NCI-H2227 (cell line): ENCODE results near the gene SUN3.
A peak's percentile ranks its signal among the peaks of the same experiment; 100 is the strongest.
"Not testable (repeated sequence)": the region's sequence is repeated elsewhere in the genome, so short reads cannot be mapped to it uniquely, and the experiment has no call there.

Experiments
- DNase-seq: peaks from one replicate; lab custom pipeline; 2025; ENCODE audit not compliant: unreplicated experiment; lab: John Stamatoyannopoulos, UW

The SUN3 gene

DNA sequence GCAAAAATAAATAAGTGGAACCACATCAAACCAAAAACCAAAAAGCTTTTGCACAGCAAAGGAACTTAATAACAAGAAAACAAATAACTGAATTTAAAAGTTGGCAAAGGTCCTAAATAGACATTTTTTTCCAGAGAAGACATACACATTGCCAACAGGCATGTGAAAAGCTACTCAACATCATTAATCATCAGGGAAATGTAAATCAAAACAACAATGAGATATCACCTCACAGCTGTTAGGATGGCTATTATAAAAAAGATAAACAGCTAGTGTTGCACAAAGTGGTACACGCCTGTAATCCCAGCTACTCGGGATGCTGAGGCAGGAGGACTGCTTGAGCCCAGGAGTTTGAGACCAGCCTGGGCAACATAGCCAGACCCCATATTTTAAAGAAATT is 2.2 kb upstream of the SUN3 start:
- no peak for DNase-seq

- DNase-seq: no peak
Observed at GRCh38 chr7:48025624-48026023, 3.3 kb downstream of the SUN3 start.

GRCh38 chr7:48017674-48018073 is 11.2 kb downstream of the SUN3 start:
- no peak for DNase-seq

DNA sequence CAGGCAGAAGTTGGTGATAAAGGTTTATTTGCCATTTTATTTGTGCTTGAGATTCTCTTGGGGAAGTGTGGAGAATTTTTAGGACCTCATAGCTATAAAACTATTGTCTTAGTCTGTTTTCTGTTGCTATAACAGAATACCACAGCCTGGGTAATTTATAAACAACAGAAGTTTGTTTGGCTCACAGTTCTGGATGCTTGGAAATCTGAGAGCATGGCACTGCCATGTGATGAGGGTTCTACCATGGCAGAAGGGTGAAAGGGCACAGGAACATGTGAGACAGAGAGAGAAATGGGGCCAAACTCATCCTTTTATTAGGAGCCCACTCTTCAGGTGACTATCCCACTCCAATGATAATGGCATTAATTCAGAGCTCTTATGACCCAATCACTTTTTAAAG is 12.3 kb downstream of the SUN3 start:
- DNase-seq: no peak

DNA sequence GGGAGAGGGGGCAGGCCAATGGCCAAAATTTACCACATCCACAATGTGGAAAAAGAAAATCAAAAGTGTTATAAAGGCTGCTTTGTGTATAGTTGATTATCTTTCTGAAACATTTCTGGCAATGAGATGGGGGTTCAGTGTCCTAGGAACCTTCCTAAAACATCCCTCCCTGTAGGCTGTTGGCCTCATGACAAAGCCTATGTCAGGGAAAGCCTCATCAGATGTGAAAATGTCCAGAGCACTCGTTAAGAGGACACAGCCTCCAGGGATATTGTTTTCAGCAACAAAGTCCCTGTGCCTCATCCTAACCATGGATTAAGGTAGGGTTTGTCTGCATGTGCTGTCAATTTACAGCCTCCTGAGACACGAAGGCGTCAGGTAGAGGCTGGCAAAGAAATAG is 17.0 kb downstream of the SUN3 start:
- no peak for DNase-seq

DNA sequence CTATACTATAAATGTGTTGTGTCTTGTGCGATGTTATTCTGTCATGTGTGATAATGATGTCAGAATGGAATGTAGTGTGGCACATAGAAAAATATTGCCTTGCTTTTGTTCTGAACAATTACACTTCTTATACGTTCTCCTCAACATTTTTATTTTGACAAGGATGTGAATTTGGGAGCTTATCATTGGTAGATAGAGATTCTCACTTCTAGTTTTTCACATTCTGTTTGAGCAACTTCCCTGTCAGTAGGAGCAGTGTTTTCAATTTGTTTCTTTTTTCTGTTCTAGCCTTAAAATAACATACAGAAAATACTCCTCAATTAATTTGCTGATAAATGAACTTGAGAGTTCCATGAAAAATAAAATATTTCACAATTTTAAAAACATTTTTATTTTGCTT is 17.6 kb downstream of the SUN3 start:
- no peak for DNase-seq

DNA sequence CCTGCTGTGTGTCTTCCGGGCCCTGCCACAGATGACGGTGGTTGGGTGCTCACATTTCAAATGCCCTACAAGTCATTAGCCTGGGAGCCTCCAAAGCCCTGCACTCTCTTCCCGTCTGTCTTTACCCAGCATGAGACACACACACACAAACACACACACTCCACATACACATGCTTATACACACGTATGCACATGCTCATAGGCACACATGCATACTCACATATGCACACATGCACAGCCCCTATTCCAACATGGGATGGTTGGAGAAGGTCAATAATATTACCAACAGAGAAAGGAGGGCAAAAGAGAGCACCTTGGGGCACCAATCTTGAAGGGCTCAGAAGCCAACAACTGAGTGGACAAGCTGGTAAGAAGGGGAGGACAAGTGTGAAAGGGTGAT is 19.0 kb downstream of the SUN3 start:
- DNase-seq: no peak

DNA sequence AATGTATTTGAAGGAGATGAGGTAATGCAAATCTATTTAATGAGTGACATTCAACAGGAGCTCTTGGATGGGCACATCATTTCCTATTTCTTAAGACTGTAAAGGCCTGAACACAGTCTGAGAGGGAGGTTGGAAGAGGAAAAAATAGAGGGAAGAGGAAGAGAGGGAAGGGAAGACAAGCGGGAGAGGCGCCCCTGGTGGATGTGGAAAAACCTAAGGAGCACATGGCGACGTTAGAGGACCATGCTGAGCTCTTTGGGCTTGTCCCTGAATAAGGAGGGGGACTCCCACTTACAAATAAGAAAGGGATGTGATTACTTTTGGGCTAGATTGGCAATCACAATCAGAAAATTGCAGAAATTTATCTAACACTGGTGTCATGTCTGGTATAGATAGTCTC is 19.6 kb downstream of the SUN3 start:
- no peak for DNase-seq

DNA sequence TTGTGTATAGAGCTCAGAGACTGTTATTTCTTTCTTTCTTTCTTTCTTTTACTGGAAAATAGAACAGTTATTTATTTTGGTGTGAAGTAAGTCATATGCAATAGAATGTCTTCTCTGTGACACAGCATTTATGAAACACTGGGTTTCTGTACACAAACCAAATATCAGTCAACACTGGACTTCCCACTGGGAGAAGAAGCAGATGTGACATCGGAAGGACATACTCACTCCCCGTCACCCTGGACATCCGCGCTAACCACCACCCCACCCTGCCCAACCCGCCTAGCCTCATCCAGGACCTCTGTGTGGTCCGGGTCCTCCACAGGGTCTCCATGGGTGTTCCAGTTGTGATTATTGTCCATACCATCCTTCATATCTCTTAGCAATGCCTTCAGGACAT is 22.0 kb downstream of the SUN3 start:
- no peak for DNase-seq

GRCh38 chr7:48004638-48005037 is 24.3 kb downstream of the SUN3 start:
- no peak for DNase-seq

DNA sequence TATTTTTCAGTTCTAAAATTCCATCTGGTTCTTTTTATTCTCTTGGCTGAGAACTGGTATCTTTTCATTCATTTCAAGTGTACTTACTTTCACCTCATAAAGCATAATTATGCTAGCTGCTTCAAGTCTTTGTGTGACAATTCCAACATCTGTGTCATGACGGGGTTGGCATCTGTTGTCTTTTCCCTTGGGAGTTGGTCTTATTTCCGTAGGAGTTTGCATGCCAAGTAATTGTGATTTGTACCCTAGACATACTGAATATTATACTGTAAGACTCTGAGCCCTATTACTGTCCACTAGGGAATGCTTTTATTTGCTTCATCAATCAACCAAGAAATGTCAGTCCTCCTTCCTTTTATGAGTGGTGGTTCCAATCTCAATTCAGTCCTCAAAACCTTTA is 24.9 kb downstream of the SUN3 start:
- DNase-seq: no peak

GRCh38 chr7:48000164-48000563 is 28.7 kb downstream of the SUN3 start:
- not testable (repeated sequence) for DNase-seq

DNA sequence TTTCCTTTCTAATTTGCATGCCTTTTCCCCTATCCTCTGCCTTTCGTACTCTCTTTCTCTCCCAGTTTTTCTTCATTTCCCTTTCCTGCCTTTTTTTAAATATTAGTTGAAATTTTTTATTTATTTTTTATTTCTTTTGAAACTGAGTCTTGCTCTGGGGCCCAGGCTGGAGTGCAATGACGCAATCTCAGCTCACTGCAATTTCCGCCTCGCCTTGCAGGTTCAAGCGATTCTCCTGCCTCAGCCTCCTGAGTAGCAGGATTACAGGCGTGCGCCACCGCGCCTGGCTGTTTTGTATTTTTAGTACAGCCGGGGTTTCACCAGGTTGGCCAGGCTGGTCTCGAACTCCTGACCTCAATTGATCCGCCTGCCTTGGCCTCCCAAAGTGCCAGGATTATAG is 29.5 kb downstream of the SUN3 start:
- DNase-seq: no peak

GRCh38 chr7:47992446-47992845 is 36.5 kb downstream of the SUN3 start:
- no peak for DNase-seq

GRCh38 chr7:47991741-47992311 is 37.1 kb downstream of the SUN3 start:
- DNase-seq: peak; percentile 74

DNA sequence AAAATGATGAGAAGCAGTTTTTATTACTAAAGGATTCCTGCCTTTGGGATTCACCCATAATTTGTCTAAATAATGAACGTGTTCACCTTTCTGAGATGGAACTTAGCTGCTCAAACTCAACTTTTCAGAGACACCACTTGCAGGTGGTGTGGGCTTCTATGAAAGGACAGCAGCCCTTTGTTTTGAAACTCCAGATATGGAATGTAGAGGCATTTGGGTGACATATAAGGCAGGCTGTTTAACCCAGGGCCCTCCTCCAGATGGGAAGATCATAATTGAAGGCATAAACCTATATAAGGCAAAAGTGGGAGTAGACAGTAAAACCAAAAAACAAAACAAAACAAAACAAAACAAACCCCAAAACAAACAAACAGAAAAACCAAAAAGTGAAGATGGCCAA is 37.6 kb downstream of the SUN3 start:
- DNase-seq: no peak

- no peak for DNase-seq
Observed at GRCh38 chr7:47990592-47990991, 38.3 kb downstream of the SUN3 start.

DNA sequence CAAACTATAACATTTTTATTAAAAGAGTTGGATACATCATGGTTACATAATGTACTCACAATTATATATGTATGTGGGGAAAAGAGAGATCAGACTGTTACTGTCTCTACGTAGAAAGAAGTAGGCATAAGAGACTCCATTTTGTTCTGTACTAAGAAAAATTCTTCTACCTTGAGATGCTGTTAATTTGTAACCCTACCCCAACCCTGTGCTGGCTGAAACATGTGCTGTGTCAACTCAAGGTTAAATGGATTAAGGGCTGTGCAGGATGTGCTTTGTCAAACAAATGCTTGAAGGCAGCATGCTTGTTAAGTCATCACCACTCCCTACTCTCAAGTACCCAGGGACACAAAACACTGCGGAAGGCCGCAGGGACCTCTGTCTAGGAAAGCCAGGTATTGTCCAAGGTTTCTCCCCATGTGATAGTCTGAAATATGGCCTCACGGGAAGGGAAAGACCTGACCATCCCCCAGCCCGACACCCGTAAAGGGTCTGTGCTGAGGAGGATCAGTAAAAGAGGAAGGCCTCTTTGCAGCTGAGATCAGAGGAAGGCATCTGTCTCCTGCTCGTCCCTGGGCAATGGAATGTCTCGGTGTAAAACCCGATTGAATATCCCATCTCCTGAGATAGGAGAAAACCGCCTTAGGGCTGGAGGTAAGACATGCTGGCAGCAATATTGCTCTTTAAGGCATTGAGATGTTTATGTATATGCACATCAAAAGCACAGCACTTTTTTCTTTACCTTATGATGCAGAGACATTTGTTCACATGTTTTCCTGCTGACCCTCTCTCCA is 39.1 kb downstream of the SUN3 start:
- not testable (repeated sequence) for DNase-seq

- DNase-seq: no peak
Observed at GRCh38 chr7:47988496-47989386, 40.2 kb downstream of the SUN3 start.

- DNase-seq: no peak
Observed at GRCh38 chr7:47982610-47983009, 46.3 kb downstream of the SUN3 start.

- DNase-seq: not testable (repeated sequence)
Observed at GRCh38 chr7:47980648-47981047, 48.3 kb downstream of the SUN3 start.

- no peak for DNase-seq
Observed at GRCh38 chr7:47979832-47980181, 49.1 kb downstream of the SUN3 start.
